K562 (cell line): ENCODE data around the gene PLXNA3. TPM values are rescaled to one million over a fixed set of nuclear protein-coding genes. Genes with fewer than 3 reads are reported as not detected.
A peak's percentile ranks its signal among the peaks of the same experiment; 100 is the strongest.

ENCODE experiments used
- CCNT2 ChIP-seq: IDR thresholded peaks from 2 replicates; pipeline ENCODE4 v1.6.1; 2011; ENCODE audit warnings: borderline replicate concordance, low read depth, mild to moderate bottlenecking, moderate library complexity, mixed read lengths, low read length; ENCODE audit not compliant: insufficient read length; ENCODE audit errors: extremely low read depth
- CREBBP ChIP-seq: IDR thresholded peaks from one replicate; pipeline ENCODE4 v1.6.1; 2012; ENCODE audit warnings: low read depth, mild to moderate bottlenecking, control low read depth, inconsistent platforms, low read length
- HDAC3 ChIP-seq: fragments of 450-650 bp; IDR thresholded peaks from 2 replicates; pipeline ENCODE4 v1.6.1; 2018; ENCODE audit warnings: borderline replicate concordance, mild to moderate bottlenecking, moderate library complexity; ENCODE audit not compliant: partially characterized antibody
- KAT8 ChIP-seq: fragments of 450-650 bp; IDR thresholded peaks from 2 replicates; pipeline ENCODE4 v1.6.1; 2016; ENCODE audit warnings: low read depth, mild to moderate bottlenecking
- KHSRP ChIP-seq: fragments of 450-650 bp; IDR thresholded peaks from 2 replicates; pipeline ENCODE4 v1.6.1; 2017
- MAFF ChIP-seq: IDR thresholded peaks from 2 replicates; pipeline ENCODE4 v1.6.1; 2012; ENCODE audit warnings: low read length, improper control_type of control experiment
- MIER1 ChIP-seq: fragments of 450-650 bp; IDR thresholded peaks from 2 replicates; pipeline ENCODE4 v1.6.1; 2016; ENCODE audit warnings: antibody characterized with exemption, mild to moderate bottlenecking, low read depth
- MITF ChIP-seq: IDR thresholded peaks from 2 replicates; pipeline ENCODE4 v1.6.1; 2014; ENCODE audit warnings: antibody characterized with exemption
- NFIC ChIP-seq: fragments of 450-650 bp; IDR thresholded peaks from 2 replicates; pipeline ENCODE4 v1.6.1; 2017; ENCODE audit warnings: mild to moderate bottlenecking, inconsistent platforms
- POLR2AphosphoS5 ChIP-seq: IDR thresholded peaks from 2 replicates; pipeline ENCODE4 v1.6.1; 2011; ENCODE audit warnings: mild to moderate bottlenecking, low read depth, low read length, moderate library complexity; ENCODE audit not compliant: control insufficient read depth, insufficient read depth
- SLC30A9 ChIP-seq: fragments of 250-450 bp; sonication (Bioruptor Pico); IDR thresholded peaks from 2 replicates; pipeline ENCODE4 v1.8.0; 2022; ENCODE audit warnings: mild to moderate bottlenecking, moderate library complexity
- TAL1 ChIP-seq: fragments of 450-650 bp; IDR thresholded peaks from 2 replicates; pipeline ENCODE4 v1.6.1; 2016; ENCODE audit warnings: mild to moderate bottlenecking
- WHSC1 ChIP-seq: IDR thresholded peaks from one replicate; pipeline ENCODE4 v1.6.1; 2012; ENCODE audit warnings: low read length, control low read depth, inconsistent platforms
- ZFP1 ChIP-seq: fragments of 450-650 bp; formaldehyde crosslinking; IDR thresholded peaks from 2 replicates; pipeline ENCODE4 v1.4.0; 2020; ENCODE audit warnings: mild to moderate bottlenecking, mixed read lengths
- ZNF121 ChIP-seq: sonication (generic); formaldehyde crosslinking; conservative IDR thresholded peaks from 2 replicates; pipeline ENCODE4 v1.8.0; 2022; ENCODE audit warnings: missing genetic modification reagents
- ZSCAN29 ChIP-seq: fragments of 450-650 bp; IDR thresholded peaks from 2 replicates; pipeline ENCODE4 v1.6.1; 2017
- polyA plus RNA-seq, 8 experiments: library from polyadenylated mRNA; depleted of rRNA in 4 of 8; stranded (reverse) in 5 of 8; unstranded in 3 of 8; fragments of >200 nt; fragmentation: Nextera tagmentation in 2 of 8; fragmentation: Illumina TruSeq in 1 of 8; extraction: Ambion mirVana in 2 of 8; extraction: Trizol in 1 of 8; gene quantifications; 2 replicates each; pipeline versions ENCODE4 v1.2.1 to v1.2.3, GENCODE V29; 2011 to 2014; ENCODE audit warnings: inconsistent platforms in 1 of 8, missing spikeins in 1 of 8
- total RNA-seq, 7 experiments: library from RNA; depleted of rRNA in 6 of 7; stranded (reverse); fragments of >200 nt in 6 of 7; fragmentation: Illumina TruSeq in 2 of 7; extraction: Trizol in 2 of 7; gene quantifications; 2 replicates each; pipeline versions ENCODE4 v1.2.1 to v1.2.3, GENCODE V29; 2011 to 2021; ENCODE audit warnings: low replicate concordance in 1 of 7

Gene PLXNA3
- total and polyA plus RNA-seq, 9 of the 15 experiments (the other 6 are each of a cell fraction or from before 2014, with no cell fraction given), result 0.32 to 47.8 (median 7.5) TPM

- no peak for TF ChIP-seq ZFP1 (CRISPR knock-in tag)
- TF ChIP-seq KHSRP, result no peak
- no peak for TF ChIP-seq TAL1
- no peak for TF ChIP-seq KAT8
- TF ChIP-seq WHSC1, result no peak
- 0 out of 2 replicates have a peak, but pooled peaks have one; percentile 3 for TF ChIP-seq NFIC
- peak; percentile 46 for TF ChIP-seq CCNT2
- TF ChIP-seq MAFF, result no peak
- TF ChIP-seq ZSCAN29, result no peak
- TF ChIP-seq MITF, result no peak
- no peak for TF ChIP-seq SLC30A9 (CRISPR knock-in tag)
- TF ChIP-seq HDAC3, result no peak
- TF ChIP-seq POLR2AphosphoS5, result peak; percentile 60
- no peak for TF ChIP-seq ZNF121
- TF ChIP-seq MIER1, result no peak
- no peak for TF ChIP-seq CREBBP
These were observed 32.5 kb downstream of the PLXNA3 start, which contains the start of gene SLC10A3 (continued) for GRCh38 chrX:154490414-154491083.
